ENCODE measurements around the gene TALDO1. TPM values are rescaled to one million over a fixed set of nuclear protein-coding genes. Genes with fewer than 3 reads are reported as not detected.

The TALDO1 gene
- total RNA-seq, 4 donors from 2014 or later, result 140 to 175 (median 149) TPM

GRCh38 chr11:799641-800316 lies 52.5 kb downstream of the TALDO1 start:
- Histone ChIP-seq H3K9me3 (no peaks in the 10 kb centered on the region), H3K27ac (no peak overlapping the region), H3K4me1 (peaks cover 13 to 47% (median 35%) of the 10 kb centered on the region in 4 donors), H3K4me3 (no peak overlapping the region), H3K36me3 (peaks cover 0 to 43% (median 0%) of the 10 kb centered on the region in 3 donors), H3K27me3 (no peaks in the 10 kb centered on the region)
- no peak for DNase-seq
- TF ChIP-seq CTCF (IDR thresholded peaks at IDR 0.05), result no peak
- no peak for TF ChIP-seq POLR2A (IDR thresholded peaks at IDR 0.05)

- Histone ChIP-seq H3K9me3 (no peaks in the 10 kb centered on the region), H3K4me3 (no peak overlapping the region), H3K4me1 (peaks cover 13 to 43% (median 29%) of the 10 kb centered on the region in 4 donors), H3K36me3 (peaks cover 0 to 43% (median 0%) of the 10 kb centered on the region in 3 donors), H3K27me3 (no peaks in the 10 kb centered on the region), H3K27ac (no peak overlapping the region)
- TF ChIP-seq CTCF (IDR thresholded peaks at IDR 0.05) (no peak), POLR2A (IDR thresholded peaks at IDR 0.05) (no peak)
- no peak for DNase-seq
These were observed 53.2 kb downstream of the TALDO1 start for GRCh38 chr11:800473-800872.

GRCh38 chr11:801097-801780 lies 54.0 kb downstream of the TALDO1 start:
- Histone ChIP-seq H3K27ac (no peak overlapping the region), H3K27me3 (no peaks in the 10 kb centered on the region), H3K36me3 (peaks cover 0 to 43% (median 0%) of the 10 kb centered on the region in 3 donors), H3K9me3 (no peaks in the 10 kb centered on the region), H3K4me1 (peaks cover 13 to 43% (median 24%) of the 10 kb centered on the region in 4 donors), H3K4me3 (no peak overlapping the region)
- DNase-seq, result no peak
- TF ChIP-seq CTCF (IDR thresholded peaks at IDR 0.05), result no peak
- no peak for TF ChIP-seq POLR2A (IDR thresholded peaks at IDR 0.05)

GRCh38 chr11:802018-802617 lies 54.9 kb downstream of the TALDO1 start:
- Histone ChIP-seq H3K27me3 (no peaks in the 10 kb centered on the region), H3K4me3 (no peak overlapping the region), H3K27ac (no peak overlapping the region), H3K9me3 (no peaks in the 10 kb centered on the region), H3K36me3 (peaks cover 0 to 43% (median 0%) of the 10 kb centered on the region in 3 donors), H3K4me1 (peaks cover 8 to 34% (median 15%) of the 10 kb centered on the region in 4 donors)
- no peak for TF ChIP-seq POLR2A (IDR thresholded peaks at IDR 0.05)
- no peak for TF ChIP-seq CTCF (IDR thresholded peaks at IDR 0.05)
- no peak for DNase-seq

GRCh38 chr11:802693-803466 lies 55.6 kb downstream of the TALDO1 start:
- TF ChIP-seq CTCF (IDR thresholded peaks at IDR 0.05) (no peak), POLR2A (IDR thresholded peaks at IDR 0.05) (no peak)
- no peak overlapping the region for H3K4me3 ChIP-seq
- peaks cover 0 to 43% (median 0%) of the 10 kb centered on the region in 3 donors for H3K36me3 ChIP-seq
- H3K9me3 ChIP-seq, result no peaks in the 10 kb centered on the region
- H3K27ac ChIP-seq, result no peak overlapping the region
- DNase-seq, result no peak
- H3K27me3 ChIP-seq, result no peaks in the 10 kb centered on the region
- H3K4me1 ChIP-seq, result peaks cover 8 to 38% (median 14%) of the 10 kb centered on the region in 4 donors
